Measurements from ENCODE around the gene NDRG4. TPM values are rescaled to one million over a fixed set of nuclear protein-coding genes. Genes with fewer than 3 reads are reported as not detected.

Gene NDRG4
- total RNA-seq, 1 donor from 2014 or later = 30.1 TPM

DNA sequence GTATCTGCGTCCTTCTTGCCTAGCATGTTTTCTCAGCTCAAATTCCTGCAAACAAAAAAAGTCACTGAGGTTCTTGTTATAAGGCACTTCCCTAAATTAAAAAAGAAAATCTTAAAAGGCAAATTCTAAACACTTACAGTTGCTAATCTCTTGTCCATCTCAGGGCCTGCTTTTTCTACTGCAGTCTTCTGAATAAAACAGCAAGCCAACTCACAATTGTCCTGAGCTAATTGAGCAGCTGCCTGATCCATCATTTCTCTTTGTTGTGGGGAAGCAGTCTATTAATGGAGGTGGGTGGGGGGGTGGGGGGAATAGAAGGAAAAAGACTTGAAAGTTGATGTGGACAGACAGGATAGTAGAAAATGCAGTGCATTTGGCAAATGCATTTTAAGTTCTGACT is 42.3 kb downstream of the NDRG4 start:
- Histone ChIP-seq H3K27me3 (ENCODE audit: control insufficient read depth, insufficient read depth, low read length) (no peaks in the 10 kb centered on the region), H3K36me3 (ENCODE audit: control insufficient read depth, insufficient read depth, low read length) (peaks cover 1% of the 10 kb centered on the region)

DNA sequence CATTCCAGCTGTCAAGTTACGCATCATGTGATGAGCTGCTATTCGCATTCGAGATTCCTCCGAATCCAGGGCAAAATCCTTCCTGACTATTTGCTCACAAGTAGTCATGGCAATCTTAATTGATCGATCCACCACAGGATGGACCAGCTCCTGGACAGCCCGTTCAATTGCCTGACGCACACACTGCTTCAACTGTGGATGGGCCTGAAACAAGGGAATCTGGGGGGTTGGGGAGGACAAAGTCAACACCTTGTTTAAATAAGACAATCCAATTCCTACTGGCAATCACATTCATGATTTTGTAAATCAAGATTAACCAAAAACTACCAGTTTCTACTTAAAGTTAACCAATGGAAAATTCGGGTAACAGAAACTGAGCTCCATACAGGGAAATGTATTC is 43.7 kb downstream of the NDRG4 start:
- no peaks in the 10 kb centered on the region for H3K27me3 ChIP-seq (ENCODE audit: control insufficient read depth, insufficient read depth, low read length)
- TF ChIP-seq, protein P1, sequence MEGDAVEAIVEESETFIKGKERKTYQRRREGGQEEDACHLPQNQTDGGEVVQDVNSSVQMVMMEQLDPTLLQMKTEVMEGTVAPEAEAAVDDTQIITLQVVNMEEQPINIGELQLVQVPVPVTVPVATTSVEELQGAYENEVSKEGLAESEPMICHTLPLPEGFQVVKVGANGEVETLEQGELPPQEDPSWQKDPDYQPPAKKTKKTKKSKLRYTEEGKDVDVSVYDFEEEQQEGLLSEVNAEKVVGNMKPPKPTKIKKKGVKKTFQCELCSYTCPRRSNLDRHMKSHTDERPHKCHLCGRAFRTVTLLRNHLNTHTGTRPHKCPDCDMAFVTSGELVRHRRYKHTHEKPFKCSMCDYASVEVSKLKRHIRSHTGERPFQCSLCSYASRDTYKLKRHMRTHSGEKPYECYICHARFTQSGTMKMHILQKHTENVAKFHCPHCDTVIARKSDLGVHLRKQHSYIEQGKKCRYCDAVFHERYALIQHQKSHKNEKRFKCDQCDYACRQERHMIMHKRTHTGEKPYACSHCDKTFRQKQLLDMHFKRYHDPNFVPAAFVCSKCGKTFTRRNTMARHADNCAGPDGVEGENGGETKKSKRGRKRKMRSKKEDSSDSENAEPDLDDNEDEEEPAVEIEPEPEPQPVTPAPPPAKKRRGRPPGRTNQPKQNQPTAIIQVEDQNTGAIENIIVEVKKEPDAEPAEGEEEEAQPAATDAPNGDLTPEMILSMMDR (IDR thresholded peaks at IDR 0.05; ENCODE audit: insufficient read depth, low read length, poor library complexity, severe bottlenecking) = no peak
- no peak for DNase-seq (ENCODE audit: low read depth)
- H3K4me3 ChIP-seq (ENCODE audit: low read depth, low read length) = no peak overlapping the region
- H3K36me3 ChIP-seq (ENCODE audit: control insufficient read depth, insufficient read depth, low read length) = peaks cover 1% of the 10 kb centered on the region

More for the DNA sequence above, 42.3 kb downstream of the NDRG4 start:
- no peak for DNase-seq (ENCODE audit: low read depth)
- TF ChIP-seq, protein P1 (IDR thresholded peaks at IDR 0.05; ENCODE audit: insufficient read depth, low read length, poor library complexity, severe bottlenecking) = no peak
- H3K4me3 ChIP-seq (ENCODE audit: low read depth, low read length) = no peak overlapping the region

DNA sequence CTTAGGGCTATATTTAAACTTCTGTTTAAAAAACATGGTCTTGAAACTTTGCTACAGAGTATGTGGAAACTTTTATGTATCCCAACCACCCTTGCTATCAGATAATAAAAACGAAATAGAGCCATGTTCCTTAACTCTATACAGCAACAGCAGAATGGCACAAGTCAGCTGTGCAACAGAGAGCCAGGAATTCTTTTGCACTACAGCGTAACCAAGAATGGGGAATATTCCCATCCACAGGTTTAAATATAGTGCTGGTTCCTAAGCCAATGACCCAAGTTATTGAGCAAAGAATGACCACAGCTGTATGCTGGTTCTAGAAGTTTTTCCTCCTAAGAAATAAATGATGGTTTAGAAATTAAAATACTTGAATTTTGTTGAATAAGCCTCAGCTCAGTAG is 48.4 kb downstream of the NDRG4 start:
- DNase-seq (ENCODE audit: low read depth) = no peak
- Histone ChIP-seq H3K4me3 (ENCODE audit: low read depth, low read length) (no peak overlapping the region), H3K36me3 (ENCODE audit: control insufficient read depth, insufficient read depth, low read length) (peaks cover 1% of the 10 kb centered on the region), H3K27me3 (ENCODE audit: control insufficient read depth, insufficient read depth, low read length) (no peaks in the 10 kb centered on the region)
- TF ChIP-seq, protein P1 (IDR thresholded peaks at IDR 0.05; ENCODE audit: insufficient read depth, low read length, poor library complexity, severe bottlenecking) = no peak

DNA sequence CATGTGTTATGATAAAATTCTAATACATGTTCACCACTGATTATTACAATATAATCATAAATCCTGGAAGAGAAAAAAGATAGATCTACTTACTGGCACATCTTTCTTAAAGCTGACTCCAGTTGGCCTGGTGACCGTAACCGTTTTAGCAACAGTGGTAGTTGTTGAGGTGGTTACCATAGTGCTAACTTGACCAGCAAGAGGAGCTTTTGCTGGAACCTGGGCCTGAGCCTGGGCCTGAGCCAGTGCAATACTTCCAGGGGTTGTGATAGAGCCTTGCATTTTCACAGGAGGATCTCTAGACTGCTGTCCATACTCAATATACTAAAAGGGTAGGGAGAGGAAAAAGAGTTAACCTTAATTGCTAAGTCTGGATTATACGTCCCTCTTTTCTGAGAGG is 51.6 kb downstream of the NDRG4 start:
- TF ChIP-seq, protein P1 (IDR thresholded peaks at IDR 0.05; ENCODE audit: insufficient read depth, low read length, poor library complexity, severe bottlenecking) = no peak
- H3K4me3 ChIP-seq (ENCODE audit: low read depth, low read length) = no peak overlapping the region
- H3K36me3 ChIP-seq (ENCODE audit: control insufficient read depth, insufficient read depth, low read length) = peaks cover 1% of the 10 kb centered on the region
- no peaks in the 10 kb centered on the region for H3K27me3 ChIP-seq (ENCODE audit: control insufficient read depth, insufficient read depth, low read length)
- DNase-seq (ENCODE audit: low read depth) = no peak

DNA sequence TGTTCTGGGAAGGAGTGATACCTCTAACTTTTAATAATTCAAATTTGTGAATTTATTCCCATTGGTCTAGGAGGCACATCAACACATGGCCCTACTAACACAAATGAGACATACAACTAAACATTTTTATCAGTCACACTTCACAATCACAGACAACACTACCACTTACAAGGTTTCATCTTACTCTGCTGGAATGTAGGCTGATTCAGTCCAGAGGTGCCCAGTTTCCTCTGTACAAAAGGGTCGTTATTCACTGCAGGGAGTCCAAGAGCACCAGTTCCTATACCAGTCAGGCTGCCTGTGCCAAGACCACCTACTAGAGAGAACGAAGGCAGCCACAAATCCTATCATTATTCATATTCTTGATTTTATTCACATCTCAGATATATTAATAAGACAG is 56.7 kb downstream of the NDRG4 start:
- H3K36me3 ChIP-seq (ENCODE audit: control insufficient read depth, insufficient read depth, low read length) = no peaks in the 10 kb centered on the region
- DNase-seq (ENCODE audit: low read depth) = no peak
- TF ChIP-seq, protein P1 (IDR thresholded peaks at IDR 0.05; ENCODE audit: insufficient read depth, low read length, poor library complexity, severe bottlenecking) = no peak
- no peaks in the 10 kb centered on the region for H3K27me3 ChIP-seq (ENCODE audit: control insufficient read depth, insufficient read depth, low read length)
- H3K4me3 ChIP-seq (ENCODE audit: low read depth, low read length) = no peak overlapping the region

Other genes starting within 250 kb of the NDRG4 start
- gene PRSS54, start 205.1 kb upstream of the NDRG4 start, total RNA-seq = not detected in 2 replicates
- gene GINS3, start 107.7 kb upstream of the NDRG4 start, total RNA-seq = 5.8 and 6.4 TPM in 2 replicates
- 12.5 and 32.1 TPM in 2 replicates for gene SETD6, start 15.4 kb downstream of the NDRG4 start, total RNA-seq
- gene CNOT1, start 129.7 kb downstream of the NDRG4 start, total RNA-seq = 124 and 132 TPM in 2 replicates
- gene SLC38A7, start 184.6 kb downstream of the NDRG4 start, total RNA-seq = 38.0 and 42.6 TPM in 2 replicates
- gene GOT2, start 234.2 kb downstream of the NDRG4 start, total RNA-seq = 114 and 116 TPM in 2 replicates

All from kidney epithelial cell (primary cell).